ENCODE results near the gene ADAMTS9. TPM values are rescaled to one million over a fixed set of nuclear protein-coding genes. Genes with fewer than 3 reads are reported as not detected.

Gene ADAMTS9
- polyA plus RNA-seq, 1 donor from 2014 or later: 0.32 TPM

DNA sequence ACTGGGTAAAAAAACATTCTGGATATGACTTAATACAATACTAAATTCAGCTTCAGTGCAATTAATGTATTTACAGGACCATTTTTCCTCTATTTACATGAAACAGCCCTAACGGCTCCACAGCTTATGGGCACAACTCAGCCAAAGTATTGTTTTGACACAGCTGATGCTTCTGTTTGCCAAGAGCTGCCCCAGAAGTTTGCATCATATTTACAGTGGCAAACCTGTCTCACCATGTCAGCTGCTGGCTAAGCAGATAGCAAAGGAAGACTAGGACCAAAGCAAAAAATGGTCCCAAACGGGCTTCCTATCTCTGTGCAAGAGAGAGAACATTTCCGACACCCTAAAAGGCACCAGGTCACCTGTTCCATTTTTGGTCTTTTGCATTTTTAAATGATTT is 94.5 kb downstream of the ADAMTS9 start:
- H3K9ac ChIP-seq (ENCODE audit: low read length): no peak overlapping the region
- no peak for TF ChIP-seq RAD21 (conservative IDR thresholded peaks at IDR 0.05)
- TF ChIP-seq POLR2AphosphoS5 (IDR thresholded peaks at IDR 0.05): no peak
- no peak for TF ChIP-seq REST (IDR thresholded peaks at IDR 0.05; ENCODE audit: borderline replicate concordance)
- no peak for TF ChIP-seq MXI1 (conservative IDR thresholded peaks at IDR 0.05; ENCODE audit: poor library complexity, severe bottlenecking)
- no peak for TF ChIP-seq CTCF (IDR thresholded peaks at IDR 0.05; ENCODE audit: poor library complexity, severe bottlenecking)
- TF ChIP-seq EP300 (conservative IDR thresholded peaks at IDR 0.05; ENCODE audit: poor library complexity, severe bottlenecking): no peak
- no peak for TF ChIP-seq TAF1 (IDR thresholded peaks at IDR 0.05; ENCODE audit: low read depth)
- no peak for TF ChIP-seq EZH2 (IDR thresholded peaks at IDR 0.05; ENCODE audit: borderline replicate concordance, insufficient read depth, low read length, poor library complexity, severe bottlenecking)
- no peak for TF ChIP-seq SMC3 (conservative IDR thresholded peaks at IDR 0.05; ENCODE audit: poor library complexity)
- H3K27me3 ChIP-seq (ENCODE audit: insufficient read depth, low read depth, low read length): no peaks in the 10 kb centered on the region
- H3K4me2 ChIP-seq (ENCODE audit: low read length): no peak overlapping the region
- no peak overlapping the region for H3K27ac ChIP-seq (ENCODE audit: low read length)
- H3K9me3 ChIP-seq (ENCODE audit: low read length): no peaks in the 10 kb centered on the region
- no peaks in the 10 kb centered on the region for H3K9me2 ChIP-seq (ENCODE audit: insufficient read depth, low read length)
- no peak overlapping the region for H3K4me3 ChIP-seq (ENCODE audit: low read length)
- no peaks in the 10 kb centered on the region for H3K79me2 ChIP-seq (replicated peaks; ENCODE audit: insufficient read depth, low read length)
- no peak overlapping the region for H2AFZ ChIP-seq (ENCODE audit: low read depth, low read length)
- H3F3A ChIP-seq (ENCODE audit: insufficient read depth, low read length, poor library complexity, severe bottlenecking): no peaks in the 10 kb centered on the region
- no peaks in the 10 kb centered on the region for H3K36me3 ChIP-seq (ENCODE audit: insufficient read depth, low read length)
- no peaks in the 10 kb centered on the region for H4K20me1 ChIP-seq (ENCODE audit: insufficient read depth)

DNA sequence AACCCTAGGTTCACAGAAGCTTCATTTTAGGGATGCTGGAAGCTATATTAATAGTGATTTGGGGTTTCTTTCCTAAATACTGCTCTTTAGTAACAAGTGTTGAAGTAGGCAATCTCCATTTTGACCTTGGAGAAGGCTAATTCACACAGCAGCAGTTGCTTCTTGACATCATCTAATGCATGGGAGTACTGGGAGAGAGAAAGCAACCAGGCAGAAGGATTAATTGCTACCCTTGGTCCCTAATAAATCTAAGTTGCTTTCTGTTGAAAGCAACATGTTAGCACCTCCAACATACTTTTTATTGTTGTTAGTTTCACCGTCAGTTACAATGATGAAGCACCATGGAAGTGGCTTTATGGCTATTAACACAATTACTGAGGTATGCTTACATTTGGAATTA is 96.2 kb downstream of the ADAMTS9 start:
- no peaks in the 10 kb centered on the region for H4K20me1 ChIP-seq (ENCODE audit: insufficient read depth)
- H3K9ac ChIP-seq (ENCODE audit: low read length): no peak overlapping the region
- H3K4me3 ChIP-seq (ENCODE audit: low read length): no peak overlapping the region
- H3K4me2 ChIP-seq (ENCODE audit: low read length): no peak overlapping the region
- no peaks in the 10 kb centered on the region for H3K36me3 ChIP-seq (ENCODE audit: insufficient read depth, low read length)
- H3K9me2 ChIP-seq (ENCODE audit: insufficient read depth, low read length): no peaks in the 10 kb centered on the region
- H3K9me3 ChIP-seq (ENCODE audit: low read length): no peaks in the 10 kb centered on the region
- no peaks in the 10 kb centered on the region for H3F3A ChIP-seq (ENCODE audit: insufficient read depth, low read length, poor library complexity, severe bottlenecking)
- H2AFZ ChIP-seq (ENCODE audit: low read depth, low read length): no peak overlapping the region
- H3K27me3 ChIP-seq (ENCODE audit: insufficient read depth, low read depth, low read length): no peaks in the 10 kb centered on the region
- no peak overlapping the region for H3K27ac ChIP-seq (ENCODE audit: low read length)
- no peaks in the 10 kb centered on the region for H3K79me2 ChIP-seq (replicated peaks; ENCODE audit: insufficient read depth, low read length)
- TF ChIP-seq CTCF (IDR thresholded peaks at IDR 0.05; ENCODE audit: poor library complexity, severe bottlenecking) (no peak), EZH2 (IDR thresholded peaks at IDR 0.05; ENCODE audit: borderline replicate concordance, insufficient read depth, low read length, poor library complexity, severe bottlenecking) (no peak), MXI1 (conservative IDR thresholded peaks at IDR 0.05; ENCODE audit: poor library complexity, severe bottlenecking) (no peak), TAF1 (IDR thresholded peaks at IDR 0.05; ENCODE audit: low read depth) (no peak), SMC3 (conservative IDR thresholded peaks at IDR 0.05; ENCODE audit: poor library complexity) (no peak), EP300 (conservative IDR thresholded peaks at IDR 0.05; ENCODE audit: poor library complexity, severe bottlenecking) (no peak), REST (IDR thresholded peaks at IDR 0.05; ENCODE audit: borderline replicate concordance) (no peak), RAD21 (conservative IDR thresholded peaks at IDR 0.05) (no peak), POLR2AphosphoS5 (IDR thresholded peaks at IDR 0.05) (no peak)
